Endothelial cell of umbilical vein (primary cell): ENCODE results near the gene RGL3.

Experiments used
- CTCF ChIP-seq, 2 donors: IDR thresholded peaks; 1 replicate in 1 of 2; 2 replicates in 1 of 2; pipeline ENCODE4 v1.5.1; 2011; ENCODE audit warnings: low read length in 2 of 2, mild to moderate bottlenecking in 2 of 2, moderate library complexity in 2 of 2, control low read depth in 1 of 2, inconsistent platforms in 1 of 2, low read depth in 1 of 2; ENCODE audit not compliant: insufficient read depth in 1 of 2; ENCODE audit errors: extremely low read depth in 1 of 2
- EZH2 ChIP-seq: IDR thresholded peaks from 2 replicates; pipeline ENCODE4 v1.6.1; 2012; ENCODE audit warnings: borderline replicate concordance, low read depth, mild to moderate bottlenecking, moderate library complexity, low read length, inconsistent platforms; ENCODE audit not compliant: severe bottlenecking
- GATA2 ChIP-seq: IDR thresholded peaks from 2 replicates; pipeline ENCODE4 v1.7.0; 2011; ENCODE audit warnings: low read depth, mild to moderate bottlenecking, moderate library complexity, mixed read lengths, low read length; ENCODE audit not compliant: insufficient read length, insufficient read depth
- JUN ChIP-seq: IDR thresholded peaks from 2 replicates; pipeline ENCODE4 v1.6.1; 2011; ENCODE audit warnings: borderline replicate concordance, low read depth; ENCODE audit not compliant: insufficient read length, insufficient read depth
- MAX ChIP-seq: IDR thresholded peaks from 2 replicates; pipeline ENCODE4 v1.6.1; 2011; ENCODE audit not compliant: insufficient read depth, insufficient read length
- MYC ChIP-seq: IDR thresholded peaks from one replicate; pipeline ENCODE4 v1.6.1; 2011; ENCODE audit warnings: mild to moderate bottlenecking, low read depth, low read length
- POLR2A ChIP-seq: IDR thresholded peaks from 2 replicates; pipeline ENCODE4 v1.6.1; 2012; ENCODE audit warnings: low read depth, mild to moderate bottlenecking, control low read depth, low read length
- POLR2AphosphoS5 ChIP-seq: IDR thresholded peaks from 2 replicates; pipeline ENCODE4 v1.6.1; 2012; ENCODE audit warnings: low read depth, mild to moderate bottlenecking, control low read depth, low read length, moderate library complexity; ENCODE audit not compliant: insufficient read depth

- TF ChIP-seq POLR2A (no peak), CTCF (IDR thresholded peaks at IDR 0.05; ENCODE audit: extremely low read depth in 1 of 2, insufficient read depth in 1 of 2, low read depth in 1 of 2, low read length in 2 of 2) (no peak), POLR2AphosphoS5 (no peak), GATA2 (no peak), MYC (no peak), JUN (no peak), MAX (no peak), EZH2 (no peak)
These were observed 54.7 kb downstream of the RGL3 start for GRCh38 chr19:11364296-11364904.
